ENCODE data around the gene PLP1. TPM values are rescaled to one million over a fixed set of nuclear protein-coding genes. Genes with fewer than 3 reads are reported as not detected.

The PLP1 gene
- total and polyA plus RNA-seq, 2 donors (not counting 3 experiments of a cell fraction or from before 2014, with no cell fraction given): not detected

GRCh38 chrX:103747163-103747562 is 29.5 kb upstream of the PLP1 start:
- ChIA-PET CTCF (no interaction called here), POLR2A (interaction anchor here (0.6 kb wide), 1 partner anchor 246 kb away, joined by 3 read pairs; no protein-coding TSS in a partner anchor)
- DNase-seq (ENCODE audit: low read depth, low spot score) (no peak), FAIRE-seq (no peak)
- Histone ChIP-seq H3K27me3 (ENCODE audit: control insufficient read depth in 2 of 2, insufficient read depth in 2 of 2, low read length in 2 of 2) (peaks cover 0 to 3% of the 10 kb centered on the region in 2 experiments), H3K9me1 (replicated peaks; ENCODE audit: control insufficient read depth, extremely low read depth, insufficient read depth, low read length) (no peaks in the 10 kb centered on the region), H3K9me3 (replicated peaks; ENCODE audit: control insufficient read depth, insufficient read depth, low read length) (no peaks in the 10 kb centered on the region), H4K20me1 (replicated peaks; ENCODE audit: control insufficient read depth, extremely low read depth, insufficient read depth, low read length) (no peaks in the 10 kb centered on the region), H3K27ac (ENCODE audit: insufficient read depth, low read depth, low read length) (no peak overlapping the region), H3K79me2 (ENCODE audit: control insufficient read depth, insufficient read depth, low read length) (no peaks in the 10 kb centered on the region), H3K4me1 (ENCODE audit: control insufficient read depth, extremely low read depth, insufficient read depth, low read length) (no peaks in the 10 kb centered on the region), H2AFZ (ENCODE audit: low read depth, low read length) (no peak overlapping the region), H3K9ac (replicated peaks; ENCODE audit: extremely low read depth, insufficient read depth, low read length) (no peak overlapping the region), H3K36me3 (ENCODE audit: control insufficient read depth in 2 of 2, extremely low read depth in 1 of 2, insufficient read depth in 2 of 2, low read length in 2 of 2) (no peaks in the 10 kb centered on the region), H3K4me2 (ENCODE audit: insufficient read depth, low read length) (no peak overlapping the region), H3K4me3 (replicated peaks in 1 of 3; ENCODE audit: insufficient read depth in 1 of 3, low read depth in 1 of 3, low read length in 3 of 3) (no peak overlapping the region)
- BruUV-seq (replicated peaks): no TSS peak
- intact Hi-C loops (cut with micrococcal nuclease) (no loop called here), dilution Hi-C loops (cut with MboI; ENCODE audit: extremely low pct_ligation_motif_present, low sequenced_read_pairs) (no loop called here)
- TF ChIP-seq POLR2AphosphoS5 (IDR thresholded peaks at IDR 0.05; ENCODE audit: insufficient read depth, low read depth, low read length) (no peak), MYC (IDR thresholded peaks at IDR 0.05; ENCODE audit: low read depth, low read length) (no peak), CTCF (IDR thresholded peaks at IDR 0.05; ENCODE audit: extremely low read depth in 1 of 2, insufficient read depth in 1 of 2, low read depth in 1 of 2, low read length in 2 of 2) (no peak), GATA2 (IDR thresholded peaks at IDR 0.05; ENCODE audit: insufficient read depth, insufficient read length, low read depth, low read length) (no peak), EZH2 (IDR thresholded peaks at IDR 0.05; ENCODE audit: borderline replicate concordance, low read depth, low read length, severe bottlenecking) (no peak), FOS (IDR thresholded peaks at IDR 0.05; ENCODE audit: borderline replicate concordance, insufficient read depth, low read length) (no peak), JUN (IDR thresholded peaks at IDR 0.05; ENCODE audit: borderline replicate concordance, insufficient read depth, insufficient read length, low read depth) (no peak), POLR2A (IDR thresholded peaks at IDR 0.05; ENCODE audit: low read depth, low read length) (no peak)
- TF ChIP-seq, protein P1, sequence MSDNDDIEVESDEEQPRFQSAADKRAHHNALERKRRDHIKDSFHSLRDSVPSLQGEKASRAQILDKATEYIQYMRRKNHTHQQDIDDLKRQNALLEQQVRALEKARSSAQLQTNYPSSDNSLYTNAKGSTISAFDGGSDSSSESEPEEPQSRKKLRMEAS (IDR thresholded peaks at IDR 0.05; ENCODE audit: insufficient read depth, insufficient read length): no peak

Measured in endothelial cell of umbilical vein (primary cell).